Right lobe of liver (tissue), 4 donors: ENCODE data around the gene PRDM8.

ENCODE experiments used
- CTCF ChIP-seq, 4 donors: fragments of 200-600 bp in 3 of 4; fragments of 450-650 bp in 1 of 4; IDR thresholded peaks; one replicate each; pipeline versions ENCODE4 v1.5.1 to v1.8.0; 2016 to 2022; ENCODE audit warnings: antibody characterized with exemption in 4 of 4, mild to moderate bottlenecking in 2 of 4
- POLR2A ChIP-seq: fragments of 450-650 bp; IDR thresholded peaks from one replicate; pipeline ENCODE4 v1.6.1; 2017; ENCODE audit warnings: antibody characterized with exemption, mild to moderate bottlenecking
- donor health status: DM: no; HTN: no; CAD: no.
- donor health status: DM: no; HTN: no; CAD: no.
- donor health status: DM: no; HTN: yes; CAD: no.

GRCh38 chr4:80243274-80244018 lies 46.1 kb downstream of the PRDM8 start:
- TF ChIP-seq CTCF (IDR thresholded peaks at IDR 0.05) (no peak), POLR2A (no peak)
